ENCODE measurements around the gene GMNN.
"Not testable (repeated sequence)": the region's sequence is repeated elsewhere in the genome, so short reads cannot be mapped to it uniquely, and the experiment has no call there.

- TF ChIP-seq EP300, POLR2A (IDR thresholded peaks at IDR 0.05): not testable (repeated sequence)
- TF ChIP-seq, protein P1, sequence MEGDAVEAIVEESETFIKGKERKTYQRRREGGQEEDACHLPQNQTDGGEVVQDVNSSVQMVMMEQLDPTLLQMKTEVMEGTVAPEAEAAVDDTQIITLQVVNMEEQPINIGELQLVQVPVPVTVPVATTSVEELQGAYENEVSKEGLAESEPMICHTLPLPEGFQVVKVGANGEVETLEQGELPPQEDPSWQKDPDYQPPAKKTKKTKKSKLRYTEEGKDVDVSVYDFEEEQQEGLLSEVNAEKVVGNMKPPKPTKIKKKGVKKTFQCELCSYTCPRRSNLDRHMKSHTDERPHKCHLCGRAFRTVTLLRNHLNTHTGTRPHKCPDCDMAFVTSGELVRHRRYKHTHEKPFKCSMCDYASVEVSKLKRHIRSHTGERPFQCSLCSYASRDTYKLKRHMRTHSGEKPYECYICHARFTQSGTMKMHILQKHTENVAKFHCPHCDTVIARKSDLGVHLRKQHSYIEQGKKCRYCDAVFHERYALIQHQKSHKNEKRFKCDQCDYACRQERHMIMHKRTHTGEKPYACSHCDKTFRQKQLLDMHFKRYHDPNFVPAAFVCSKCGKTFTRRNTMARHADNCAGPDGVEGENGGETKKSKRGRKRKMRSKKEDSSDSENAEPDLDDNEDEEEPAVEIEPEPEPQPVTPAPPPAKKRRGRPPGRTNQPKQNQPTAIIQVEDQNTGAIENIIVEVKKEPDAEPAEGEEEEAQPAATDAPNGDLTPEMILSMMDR (IDR thresholded peaks at IDR 0.05), result not testable (repeated sequence)
These were observed 43.1 kb upstream of the GMNN start for GRCh38 chr6:24731456-24732134.

All from tibial nerve (tissue), 4 donors.